SK-N-SH (cell line): ENCODE measurements around the gene APBA2.

Experiments
- EP300 ChIP-seq, 2 experiments: IDR thresholded peaks; 2 replicates each; pipeline versions ENCODE4 v1.4.0 to v1.6.1; 2012; ENCODE audit warnings: borderline replicate concordance in 1 of 2, low read depth in 1 of 2, low read length in 1 of 2
- JUND ChIP-seq: IDR thresholded peaks from 2 replicates; pipeline ENCODE4 v1.4.0; 2012
- NRF1 ChIP-seq: IDR thresholded peaks from 2 replicates; pipeline ENCODE4 v1.6.1; 2012; ENCODE audit warnings: low read depth, mild to moderate bottlenecking, low read length
- POLR2AphosphoS5 ChIP-seq: IDR thresholded peaks from 2 replicates; pipeline ENCODE4 v1.6.1; 2012; ENCODE audit warnings: low read depth, low read length
- RCOR1 ChIP-seq: fragments of 150-350 bp; IDR thresholded peaks from 2 replicates; pipeline ENCODE4 v1.6.1; 2017; ENCODE audit warnings: antibody characterized with exemption, low read length
- YY1 ChIP-seq: IDR thresholded peaks from 2 replicates; pipeline ENCODE4 v1.4.0; 2012; ENCODE audit warnings: low read depth, mild to moderate bottlenecking
- TF ChIP-seq, protein P1 (sequence below): fragments of 200-600 bp; sonication (generic); IDR thresholded peaks from 2 replicates; pipeline ENCODE4 v1.6.1; 2017; ENCODE audit warnings: antibody characterized with exemption, mild to moderate bottlenecking, moderate library complexity

GRCh38 chr15:28985316-28985645 is 99.5 kb downstream of the APBA2 start:
- TF ChIP-seq YY1 (no peak), JUND (no peak), POLR2AphosphoS5 (no peak), RCOR1 (no peak), NRF1 (no peak), EP300 (IDR thresholded peaks at IDR 0.05; ENCODE audit: borderline replicate concordance in 1 of 2, low read depth in 1 of 2, low read length in 1 of 2) (no peak)
- TF ChIP-seq, protein P1, sequence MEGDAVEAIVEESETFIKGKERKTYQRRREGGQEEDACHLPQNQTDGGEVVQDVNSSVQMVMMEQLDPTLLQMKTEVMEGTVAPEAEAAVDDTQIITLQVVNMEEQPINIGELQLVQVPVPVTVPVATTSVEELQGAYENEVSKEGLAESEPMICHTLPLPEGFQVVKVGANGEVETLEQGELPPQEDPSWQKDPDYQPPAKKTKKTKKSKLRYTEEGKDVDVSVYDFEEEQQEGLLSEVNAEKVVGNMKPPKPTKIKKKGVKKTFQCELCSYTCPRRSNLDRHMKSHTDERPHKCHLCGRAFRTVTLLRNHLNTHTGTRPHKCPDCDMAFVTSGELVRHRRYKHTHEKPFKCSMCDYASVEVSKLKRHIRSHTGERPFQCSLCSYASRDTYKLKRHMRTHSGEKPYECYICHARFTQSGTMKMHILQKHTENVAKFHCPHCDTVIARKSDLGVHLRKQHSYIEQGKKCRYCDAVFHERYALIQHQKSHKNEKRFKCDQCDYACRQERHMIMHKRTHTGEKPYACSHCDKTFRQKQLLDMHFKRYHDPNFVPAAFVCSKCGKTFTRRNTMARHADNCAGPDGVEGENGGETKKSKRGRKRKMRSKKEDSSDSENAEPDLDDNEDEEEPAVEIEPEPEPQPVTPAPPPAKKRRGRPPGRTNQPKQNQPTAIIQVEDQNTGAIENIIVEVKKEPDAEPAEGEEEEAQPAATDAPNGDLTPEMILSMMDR = no peak
